GM19467 (cell line): ENCODE measurements around the gene CHAF1B.

Experiments
- ATAC-seq: cut with Tn5 transposase; IDR thresholded peaks from one replicate; pipeline ENCODE4 v1.9.1; 2021; ENCODE audit warnings: mild to moderate bottlenecking, moderate library complexity; ENCODE audit not compliant: unreplicated experiment

Gene CHAF1B

GRCh38 chr21:36423771-36424433 is 38.7 kb downstream of the CHAF1B start:
- ATAC-seq: no peak

- ATAC-seq: no peak
Observed at GRCh38 chr21:36424592-36424991, 39.4 kb downstream of the CHAF1B start.

- no peak for ATAC-seq
Observed at GRCh38 chr21:36425286-36425685, 40.1 kb downstream of the CHAF1B start.

GRCh38 chr21:36427502-36427901 is 42.3 kb downstream of the CHAF1B start:
- ATAC-seq: no peak

- no peak for ATAC-seq
Observed at GRCh38 chr21:36428761-36429432, 43.7 kb downstream of the CHAF1B start.

GRCh38 chr21:36429947-36430546 is 44.9 kb downstream of the CHAF1B start:
- ATAC-seq: peak; percentile 57

- ATAC-seq: no peak
Observed at GRCh38 chr21:36430841-36431240, 45.6 kb downstream of the CHAF1B start.

- ATAC-seq: no peak
Observed at GRCh38 chr21:36431252-36431651, 46.1 kb downstream of the CHAF1B start.

GRCh38 chr21:36433059-36433709 is 48.0 kb downstream of the CHAF1B start:
- no peak for ATAC-seq

GRCh38 chr21:36434144-36434543 is 49.0 kb downstream of the CHAF1B start:
- ATAC-seq: no peak

GRCh38 chr21:36436829-36437744 is 51.9 kb downstream of the CHAF1B start:
- no peak for ATAC-seq

- no peak for ATAC-seq
Observed at GRCh38 chr21:36437745-36438128, 52.5 kb downstream of the CHAF1B start.

- no peak for ATAC-seq
Observed at GRCh38 chr21:36441715-36442114, 56.5 kb downstream of the CHAF1B start.

- ATAC-seq: no peak
Observed at GRCh38 chr21:36446301-36446700, 61.1 kb downstream of the CHAF1B start.

- no peak for ATAC-seq
Observed at GRCh38 chr21:36450511-36450910, 65.3 kb downstream of the CHAF1B start.

- ATAC-seq: no peak
Observed at GRCh38 chr21:36451506-36451905, 66.3 kb downstream of the CHAF1B start.

- no peak for ATAC-seq
Observed at GRCh38 chr21:36452281-36452825, 67.2 kb downstream of the CHAF1B start.

GRCh38 chr21:36454093-36454531 is 68.9 kb downstream of the CHAF1B start:
- no peak for ATAC-seq

GRCh38 chr21:36454706-36455105 is 69.5 kb downstream of the CHAF1B start:
- no peak for ATAC-seq

GRCh38 chr21:36456729-36457414 is 71.7 kb downstream of the CHAF1B start:
- no peak for ATAC-seq
